GM21825 (cell line): ENCODE results near the gene PIR.

Experiments
- ATAC-seq: cut with Tn5 transposase; IDR thresholded peaks from one replicate; pipeline ENCODE4 v1.9.1; 2021; ENCODE audit warnings: mild to moderate bottlenecking, moderate library complexity; ENCODE audit not compliant: unreplicated experiment

Gene PIR

DNA sequence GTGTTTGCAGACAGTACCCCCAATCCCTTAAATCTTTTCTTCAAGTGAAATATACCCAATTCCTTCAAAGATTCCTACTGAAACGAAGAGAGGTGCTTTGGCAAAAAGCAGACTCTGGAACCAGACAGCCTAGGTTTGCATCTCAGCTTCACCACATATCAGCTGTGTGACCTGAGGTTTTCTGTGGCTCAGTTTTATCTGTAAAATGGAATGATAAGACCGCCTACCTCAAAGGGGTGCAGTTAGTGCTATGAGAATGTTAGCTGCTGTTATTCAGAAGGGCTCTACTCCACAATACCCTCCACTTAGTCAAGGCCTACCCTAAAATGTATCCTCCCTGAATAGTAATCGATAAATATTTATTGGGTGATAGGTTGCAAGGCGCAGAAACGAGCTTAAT lies 664 bp downstream of the PIR start:
- ATAC-seq = no peak

DNA sequence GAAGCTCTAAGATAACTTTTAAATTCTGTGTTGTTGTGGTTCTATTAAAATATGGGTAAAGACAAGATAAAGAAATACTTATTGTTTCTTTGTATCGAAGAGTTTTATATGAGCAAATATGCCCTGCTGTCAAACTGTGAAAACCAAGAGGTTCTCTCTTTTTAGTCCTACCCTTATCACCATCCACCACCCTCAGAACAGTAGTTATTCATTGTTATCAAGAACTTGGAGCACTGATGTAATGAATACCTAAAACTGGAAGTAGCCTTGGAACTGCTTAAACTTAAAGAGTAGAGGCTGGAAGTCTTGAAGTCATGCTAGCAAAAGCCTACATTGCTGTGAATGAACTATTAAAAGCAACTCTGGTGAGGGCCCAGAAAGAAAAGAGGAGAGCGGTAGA lies 9.2 kb downstream of the PIR start:
- no peak for ATAC-seq

DNA sequence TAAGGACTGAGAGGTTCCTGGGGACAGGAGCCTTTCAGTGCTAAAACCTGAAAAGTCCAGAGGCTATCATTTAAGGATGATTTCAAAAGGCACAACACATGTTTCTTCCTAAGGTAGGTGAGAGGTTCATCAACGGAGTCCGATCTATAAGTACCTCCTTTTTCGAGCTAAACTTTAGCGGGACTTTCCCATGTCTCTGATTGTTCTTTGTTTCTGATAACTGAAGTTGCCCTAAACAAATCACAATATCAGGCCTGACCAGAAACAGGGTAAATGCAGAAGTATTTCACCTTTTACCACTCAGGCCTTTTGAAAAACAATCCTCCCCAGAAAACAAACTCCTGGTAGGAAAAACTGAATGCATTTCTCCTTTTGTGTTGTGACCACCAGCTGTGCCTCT lies 17.6 kb downstream of the PIR start:
- ATAC-seq = no peak

DNA sequence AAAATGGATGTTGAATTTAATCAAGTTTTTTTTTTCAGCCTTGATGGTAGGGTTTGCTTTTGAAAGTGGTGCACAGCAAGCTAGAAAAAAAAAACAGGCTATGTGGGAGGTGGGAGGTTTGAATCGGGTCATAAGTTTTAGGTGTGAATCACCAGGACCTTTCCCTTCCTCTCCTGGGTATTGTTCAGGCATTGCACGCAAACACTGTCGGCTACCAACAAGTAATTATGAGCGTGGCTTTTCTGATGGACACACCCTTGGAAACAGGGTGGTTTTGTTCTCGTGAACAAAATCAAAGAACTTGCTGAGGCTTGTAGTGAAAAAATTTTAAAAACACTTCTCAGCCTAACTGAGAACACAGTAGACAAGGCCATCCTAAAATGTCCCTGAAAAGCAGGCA lies 18.1 kb downstream of the PIR start:
- ATAC-seq = no peak

DNA sequence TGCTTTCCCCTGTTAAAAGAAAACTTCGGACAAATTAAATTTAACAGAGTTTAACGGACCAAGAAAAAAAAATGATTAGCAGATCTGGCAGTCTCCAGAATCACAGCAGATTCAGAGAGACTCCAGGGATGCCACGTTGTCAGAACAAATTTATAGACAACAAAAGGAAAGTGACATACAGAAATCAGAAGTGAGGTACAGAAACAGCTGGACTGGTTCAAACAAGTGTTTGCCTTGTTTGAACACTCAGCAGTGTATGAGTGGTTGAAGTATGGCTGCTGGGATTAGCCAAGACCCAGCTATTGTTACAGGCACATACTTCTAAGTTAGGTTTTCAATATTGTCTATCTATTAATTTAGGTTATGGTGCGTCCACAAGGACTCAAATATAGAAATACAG lies 19.1 kb downstream of the PIR start:
- ATAC-seq = no peak

DNA sequence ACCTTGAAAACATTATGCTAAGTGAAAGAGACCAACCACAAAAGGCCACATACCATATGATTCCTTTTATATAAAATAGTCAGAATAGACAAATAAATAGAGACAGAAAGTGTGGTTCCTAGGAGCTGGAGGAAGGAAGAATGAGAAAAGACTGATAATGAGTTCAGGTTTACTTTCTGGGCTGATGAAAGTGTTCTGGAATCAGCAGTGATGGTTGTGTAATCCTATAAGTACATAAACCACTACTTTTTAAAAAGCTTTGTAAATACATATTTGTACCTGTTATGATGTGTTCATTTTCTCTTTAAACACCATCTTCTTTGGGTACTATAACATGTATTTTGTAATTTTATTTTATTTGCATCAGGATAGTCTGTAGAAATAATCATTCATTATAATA lies 20.6 kb downstream of the PIR start:
- no peak for ATAC-seq

DNA sequence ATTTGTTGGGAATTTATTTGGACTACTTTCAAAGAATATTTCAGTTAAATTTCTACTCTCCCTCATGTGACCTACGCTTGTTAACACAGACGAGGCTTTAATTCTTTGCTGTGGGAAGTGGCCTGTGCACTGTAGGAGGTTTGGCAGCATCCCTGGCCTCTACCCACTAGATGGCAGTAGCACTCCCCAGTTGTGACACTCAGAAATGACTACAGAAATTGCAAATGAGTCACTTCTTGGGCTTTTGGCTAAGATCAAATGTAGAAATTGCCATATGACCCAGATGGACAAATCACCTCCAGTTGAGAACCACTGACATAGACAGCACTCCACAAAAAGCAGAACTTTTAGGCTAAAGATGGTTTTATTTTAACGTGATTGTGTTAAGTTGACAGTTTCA lies 22.1 kb downstream of the PIR start:
- ATAC-seq = peak; percentile 47

DNA sequence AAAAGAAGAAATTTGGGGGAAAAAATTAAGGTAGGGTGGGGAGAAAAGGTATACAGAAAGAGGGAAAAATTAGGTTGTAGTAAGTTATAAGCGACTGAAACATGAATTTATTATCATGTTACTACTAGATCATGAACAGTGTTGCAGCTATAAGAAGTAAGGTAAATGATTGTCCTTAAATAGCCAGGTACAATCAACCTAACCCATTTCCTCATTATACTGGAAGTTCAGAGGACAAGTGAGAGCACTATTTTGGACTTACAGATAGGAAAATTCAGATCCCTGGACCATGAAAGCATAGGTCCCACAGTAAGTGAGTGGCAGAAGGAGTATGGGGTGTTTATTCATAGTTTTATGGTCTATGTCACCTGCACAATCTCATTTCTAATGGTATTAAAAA lies 23.5 kb downstream of the PIR start:
- no peak for ATAC-seq

DNA sequence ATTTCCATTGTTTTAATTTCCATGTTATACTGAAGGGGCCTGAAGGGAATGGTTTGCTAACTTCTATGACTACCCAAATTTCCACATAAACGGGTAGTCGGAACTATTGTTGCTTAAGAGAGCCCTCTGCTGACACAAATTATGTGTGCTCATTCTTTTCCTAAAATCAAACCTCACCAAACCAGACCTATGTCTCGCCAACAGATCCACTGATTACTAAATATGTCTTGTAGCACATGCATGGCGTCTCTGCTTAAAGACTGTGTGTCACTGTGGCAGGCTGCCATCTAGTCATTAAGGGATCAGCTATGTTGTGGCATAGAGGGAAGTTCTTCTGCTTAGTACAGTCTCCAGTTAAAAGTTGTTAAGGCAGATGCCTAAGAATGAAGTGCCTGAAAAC lies 25.1 kb downstream of the PIR start:
- no peak for ATAC-seq

DNA sequence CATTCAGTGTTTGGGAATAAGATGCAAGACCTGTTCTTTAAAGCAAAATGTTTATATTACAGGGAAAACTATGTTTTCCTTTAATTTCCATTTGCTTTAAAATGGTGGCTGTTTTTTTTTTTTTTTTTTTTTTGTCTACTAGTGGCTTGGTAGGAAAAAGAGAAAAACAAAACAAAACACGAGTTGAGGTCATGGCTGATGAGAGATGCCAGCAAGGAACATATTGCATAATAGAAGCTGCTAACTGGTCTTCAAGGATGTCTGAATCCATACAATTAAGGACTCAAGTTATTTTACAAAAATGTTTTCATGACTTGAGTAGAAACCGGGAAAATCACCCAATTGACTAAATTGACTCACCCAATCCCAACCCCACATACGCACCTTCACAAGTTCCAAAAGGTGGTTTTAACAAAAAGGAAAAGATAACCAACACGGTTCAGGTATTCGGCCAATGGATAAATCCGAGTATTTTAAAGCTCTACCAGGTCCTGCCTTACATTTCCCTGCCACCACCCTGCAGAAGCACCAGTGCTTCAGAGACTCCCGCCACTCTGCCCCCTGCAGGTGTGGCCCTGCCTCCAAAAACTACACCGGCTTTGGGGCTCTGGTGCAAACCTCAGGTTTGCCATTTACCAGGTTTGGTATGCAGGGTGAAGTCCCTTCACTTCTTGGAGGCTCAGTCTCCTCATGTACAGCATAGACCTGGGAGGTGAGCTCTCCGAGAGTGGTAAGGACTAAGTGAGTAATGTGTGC lies 27.1 kb downstream of the PIR start:
- ATAC-seq = no peak

DNA sequence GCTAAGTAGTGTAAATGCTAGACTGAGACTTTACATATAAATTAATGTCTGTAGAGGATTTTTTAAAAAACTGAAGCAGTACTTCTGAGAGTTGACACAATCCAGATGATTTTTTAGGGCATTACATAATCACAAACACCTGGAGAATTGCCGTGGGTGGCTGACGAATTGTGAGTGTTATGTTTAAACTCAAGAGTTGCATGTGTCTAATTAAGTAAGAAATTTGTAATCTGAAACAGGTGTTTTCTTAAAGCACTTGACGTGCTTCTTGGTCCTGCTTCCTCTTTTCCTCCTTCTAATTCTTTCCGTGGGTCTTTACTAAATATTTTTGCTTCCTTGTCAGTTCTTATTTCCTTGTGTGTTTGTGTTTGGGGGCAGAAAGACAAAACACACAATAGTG lies 27.8 kb downstream of the PIR start:
- ATAC-seq = peak; percentile 49

DNA sequence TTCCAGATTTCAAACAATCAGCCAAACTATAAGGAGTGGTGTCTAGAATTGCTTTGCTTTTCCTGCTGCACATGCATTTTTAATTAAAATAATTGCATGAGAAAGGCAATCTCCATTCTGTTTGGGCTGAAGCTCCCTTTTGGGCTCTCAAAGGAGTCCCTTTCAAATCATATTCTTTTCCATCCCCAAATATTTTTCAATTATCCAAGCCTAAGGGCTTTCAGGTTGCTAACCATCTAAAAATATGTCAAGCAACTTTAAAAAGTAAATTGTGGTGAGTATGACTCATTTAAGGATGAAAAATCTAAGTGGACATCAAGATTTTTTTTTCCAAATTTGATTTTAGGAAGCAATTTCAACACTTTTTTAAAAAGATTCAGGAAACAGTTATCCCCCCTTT lies 28.4 kb downstream of the PIR start:
- no peak for ATAC-seq

DNA sequence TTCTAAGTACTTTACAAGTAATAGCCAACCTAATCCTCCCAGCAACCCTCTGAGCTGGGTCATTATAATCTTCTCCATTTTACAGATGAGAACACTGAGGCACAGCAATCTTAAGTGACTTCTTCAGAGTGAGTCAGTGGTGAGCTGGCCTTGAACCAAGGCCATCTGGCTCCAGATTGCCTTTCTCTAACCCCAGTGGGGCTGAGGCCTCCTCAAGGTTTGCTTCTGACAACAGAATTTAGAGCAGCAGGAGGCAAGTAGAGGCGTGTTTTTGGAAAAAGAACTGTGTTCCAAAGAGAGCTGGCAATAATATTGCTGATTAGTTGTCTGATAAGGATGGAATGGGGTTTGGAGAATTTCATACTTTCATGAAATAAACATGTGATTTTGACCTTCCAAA lies 41.2 kb downstream of the PIR start:
- no peak for ATAC-seq

DNA sequence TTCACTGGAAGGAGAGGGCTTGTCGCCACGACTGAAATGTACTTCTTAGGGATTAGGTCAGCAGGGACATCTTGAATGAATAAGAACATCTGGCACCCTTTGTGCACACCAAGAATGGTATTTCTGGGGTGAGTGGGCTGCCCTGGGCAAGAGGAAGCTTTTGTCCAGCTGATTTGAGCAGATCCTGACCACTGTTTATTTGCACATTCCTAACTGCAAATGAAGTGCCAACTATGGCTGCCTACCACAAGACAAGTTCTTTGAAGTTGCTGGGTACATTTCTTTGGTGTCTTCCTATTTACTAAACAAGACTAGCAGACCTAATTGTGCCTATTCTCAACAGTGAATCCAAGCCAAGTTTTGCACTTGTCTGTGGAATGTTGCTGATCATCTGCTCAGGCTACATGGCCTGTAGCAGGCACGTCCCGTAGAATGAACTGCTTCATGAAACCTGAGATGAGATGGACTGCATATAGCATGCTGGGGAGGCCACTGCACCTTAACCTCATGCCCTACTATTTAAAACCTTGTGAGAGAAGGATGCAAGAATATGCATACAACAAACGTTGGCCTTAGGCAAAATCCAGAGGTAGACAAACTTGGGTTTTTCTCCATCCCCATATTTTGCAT lies 45.0 kb downstream of the PIR start:
- no peak for ATAC-seq

DNA sequence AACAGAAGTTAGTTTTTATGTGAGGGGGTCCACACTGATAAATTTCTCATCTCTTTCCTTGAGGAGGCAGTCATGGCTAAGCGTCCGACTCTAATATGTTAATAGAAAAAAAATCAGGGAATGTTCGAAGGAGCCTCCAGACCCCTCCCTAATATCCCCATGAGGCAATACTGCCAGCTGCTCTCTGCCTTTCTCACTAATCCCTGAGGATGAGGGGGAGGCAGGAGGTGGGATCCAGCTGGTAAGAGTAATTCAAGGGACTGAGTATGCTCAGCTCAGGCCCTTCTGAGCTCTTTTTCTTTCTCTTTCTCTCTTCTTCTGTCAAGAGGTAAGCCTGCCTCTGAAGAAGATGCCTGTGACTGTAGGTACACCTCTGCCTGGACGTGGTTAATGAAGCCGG lies 51.7 kb downstream of the PIR start:
- no peak for ATAC-seq

DNA sequence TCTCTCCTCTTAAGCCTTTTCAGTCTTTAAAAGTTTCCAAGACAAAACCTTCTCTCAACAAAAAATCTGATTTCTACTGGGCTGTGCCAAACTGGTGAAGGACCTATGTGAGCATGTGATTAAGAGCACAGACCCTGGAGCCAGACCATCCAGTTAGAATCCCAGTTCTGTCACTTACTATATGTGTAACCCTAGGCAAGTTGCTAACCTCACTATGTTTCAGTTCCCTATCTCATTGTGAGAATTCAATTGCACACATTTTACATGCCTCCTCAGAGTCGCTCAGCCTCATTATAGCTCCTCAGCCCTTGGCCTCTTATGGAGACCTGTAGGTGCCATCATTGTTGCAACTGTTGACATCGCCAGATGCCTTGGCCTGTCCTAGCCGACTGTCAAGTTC lies 54.8 kb downstream of the PIR start:
- peak; percentile 93 for ATAC-seq

DNA sequence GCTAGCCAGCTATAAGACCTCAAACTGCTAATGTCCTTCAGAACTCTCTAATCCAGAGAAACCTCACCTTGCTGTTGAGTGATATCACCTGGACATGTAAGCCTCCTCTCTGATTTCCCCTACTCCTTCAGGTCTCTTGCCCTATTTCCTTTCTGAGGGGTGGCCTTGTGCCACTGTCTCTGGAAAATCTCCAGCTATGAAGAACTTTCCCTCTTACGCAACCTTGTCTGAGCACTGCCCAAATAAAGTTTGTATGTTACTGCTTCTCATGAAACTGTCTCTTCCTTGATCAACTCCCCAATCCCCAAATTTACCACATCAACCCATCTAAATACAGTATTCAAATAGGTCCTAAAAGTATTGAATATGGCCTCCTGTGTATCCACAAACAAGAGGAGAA lies 55.4 kb downstream of the PIR start:
- no peak for ATAC-seq

DNA sequence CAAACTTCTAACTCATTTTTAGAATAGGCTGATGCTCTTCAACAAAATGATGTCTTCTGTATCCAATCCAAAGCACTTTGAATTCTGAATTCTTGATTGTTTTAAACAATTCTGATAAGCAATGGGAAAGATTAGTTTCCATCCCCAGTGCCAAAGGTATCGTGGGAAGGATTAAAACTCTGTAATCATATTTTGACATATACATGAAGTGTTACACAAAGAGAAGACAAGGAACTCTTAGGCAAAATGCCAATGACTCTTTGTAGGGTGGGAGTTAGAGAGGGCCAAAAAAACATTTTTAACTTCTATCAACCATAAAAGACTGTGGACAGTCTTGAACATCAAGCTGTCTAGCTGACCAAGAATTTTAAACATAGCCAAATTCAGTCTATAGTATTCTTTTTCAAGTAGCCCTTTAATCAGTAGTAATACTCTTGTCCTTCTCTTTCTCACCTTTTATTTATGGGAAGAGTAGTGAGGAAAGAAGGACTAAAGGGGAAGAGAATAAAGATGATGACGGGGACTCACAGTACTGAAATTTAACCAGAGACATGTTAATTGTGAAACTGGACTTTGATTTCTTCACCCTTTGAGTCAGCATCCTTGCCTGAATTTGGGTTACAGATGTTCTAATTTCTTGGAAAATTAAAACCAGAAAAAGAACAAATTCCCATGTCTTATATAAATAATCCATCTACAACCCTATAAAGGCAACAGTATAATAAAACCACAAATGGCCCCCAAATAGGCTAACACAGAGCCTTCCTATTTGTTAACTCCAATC lies 57.1 kb downstream of the PIR start:
- no peak for ATAC-seq

DNA sequence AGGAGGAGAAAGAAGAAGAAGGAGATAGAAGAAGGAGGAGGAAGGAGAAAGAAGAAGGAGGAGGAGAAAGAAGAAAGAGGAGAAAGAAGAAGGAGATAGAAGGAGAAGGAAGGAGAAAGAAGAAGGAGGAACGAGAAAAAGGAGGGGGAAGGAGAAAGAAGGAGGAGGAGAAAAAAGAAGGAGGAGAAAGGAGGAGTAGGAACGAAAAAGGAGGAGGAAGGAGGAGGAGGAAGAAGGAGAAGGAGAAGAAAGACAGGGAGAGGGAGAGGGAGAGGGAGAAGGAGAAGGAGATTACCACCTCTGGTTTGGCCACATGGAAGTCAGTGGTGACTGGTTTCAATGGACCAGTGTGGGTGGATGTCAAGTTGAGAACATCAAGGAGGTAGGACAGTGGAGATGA lies 58.9 kb downstream of the PIR start:
- no peak for ATAC-seq

DNA sequence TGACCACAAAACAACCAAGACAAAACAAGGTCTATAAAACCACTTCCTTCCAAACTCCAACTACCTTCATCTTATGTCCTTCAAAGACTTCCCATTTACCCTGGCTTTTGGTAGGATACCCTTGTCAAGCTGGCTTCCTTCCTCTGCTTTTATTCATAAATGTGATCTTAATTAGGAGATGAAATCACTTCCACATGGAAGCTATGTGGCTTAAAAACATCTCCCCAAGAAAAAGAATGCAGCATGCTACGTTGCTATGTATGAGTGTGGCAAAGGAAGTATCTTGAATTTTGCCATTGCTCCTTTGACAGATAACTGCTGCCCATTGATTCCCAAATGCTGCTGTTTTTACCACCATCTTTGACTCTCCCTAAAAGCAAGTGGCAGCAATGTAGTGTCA lies 62.5 kb downstream of the PIR start:
- no peak for ATAC-seq

DNA sequence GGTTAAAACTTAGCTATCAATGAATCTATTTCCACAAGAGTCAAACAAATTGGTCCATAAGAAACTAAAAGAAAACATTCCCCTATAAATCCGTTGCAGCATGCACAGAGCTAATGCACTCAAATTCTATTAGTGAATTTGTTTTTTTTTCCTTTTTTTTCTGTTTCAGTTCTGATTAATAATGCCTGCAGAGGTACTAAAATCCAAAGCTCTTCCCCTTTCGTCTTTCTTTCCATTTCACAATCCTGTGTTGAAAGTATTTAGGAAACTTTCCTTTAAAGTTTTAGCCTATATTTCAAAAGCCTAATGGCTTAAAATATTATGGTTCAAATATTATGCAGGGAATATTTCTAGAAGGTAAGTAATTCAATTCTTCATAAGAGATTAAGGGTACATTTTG lies 63.1 kb downstream of the PIR start:
- no peak for ATAC-seq

DNA sequence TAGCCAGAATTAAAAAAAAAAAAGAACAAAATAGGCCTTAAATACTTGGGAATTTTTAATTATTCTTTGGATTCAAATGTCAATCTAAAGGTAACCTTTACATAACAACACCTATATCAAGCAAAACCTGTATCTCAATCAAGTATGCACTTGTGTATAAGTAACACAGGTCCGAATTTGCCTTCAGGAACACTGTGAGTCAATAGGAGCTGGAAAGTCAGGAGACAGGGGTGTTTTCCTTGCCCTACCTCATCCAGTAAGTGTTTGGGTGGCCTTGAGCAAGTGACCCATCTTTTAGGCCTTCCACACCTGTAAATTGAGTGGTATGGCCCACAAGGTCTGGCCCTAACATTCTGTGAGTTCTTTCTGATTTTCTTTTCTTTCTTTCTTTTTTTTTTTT lies 68.1 kb downstream of the PIR start:
- ATAC-seq = no peak
